K562 (cell line): Measurements from ENCODE around the gene SMAD1. TPM values are rescaled to one million over a fixed set of nuclear protein-coding genes. Genes with fewer than 3 reads are reported as not detected.

ENCODE experiments used
- ATAC-seq: fragments of 200-7000 bp; cut with Tn5 transposase; 3 replicates; pipeline ENCODE4 v1.9.1; 2020; ENCODE audit warnings: moderate library complexity
- BruUV-seq: library from RNA; stranded (reverse); fragments of 400-500 nt; replicated peaks from 2 replicates; lab custom pipeline; 2021; lab: Mats Ljungman, UMichigan
- CTCF ChIA-PET: fragments of 300-600 bp; formaldehyde crosslinking; extraction: SDS; loops from one replicate; lab custom pipeline; 2021; ENCODE audit warnings: low intra/inter-chr PET ratio; lab: Yijun Ruan, JAX
- POLR2A ChIA-PET: fragments of 300-600, 350-650 bp; sonication (Branson Sonifier 250); formaldehyde crosslinking; extraction: SDS; loops from one replicate; lab custom pipeline; 2021; ENCODE audit warnings: antibody characterized with exemption, inconsistent platforms; lab: Yijun Ruan, JAX
- DNase-seq, 4 experiments: peaks; one replicate each; pipeline versions ENCODE4 v3.0.0 to v3.0.0-alpha.2; 2011 to 2018; ENCODE audit warnings: low spot score in 3 of 4, mixed read lengths in 3 of 4; ENCODE audit errors: extremely low read depth in 1 of 4
- FAIRE-seq: peaks from 2 replicates; lab custom pipeline; 2011; peaks lifted over from hg19 to GRCh38; lab: Jason Lieb, UNC
- H2AFZ ChIP-seq: 2 replicates; pipeline ENCODE4 v1.6.0; 2011; ENCODE audit warnings: low read depth, low read length, control low read depth, inconsistent platforms
- H3K27ac ChIP-seq: fragments of 200-600 bp; 3 replicates; pipeline ENCODE4 v1.8.0; 2011; ENCODE audit warnings: low read depth, mild to moderate bottlenecking, control low read depth, inconsistent platforms, low read length, moderate library complexity, mixed read lengths; ENCODE audit errors: extremely low read depth
- H3K27me3 ChIP-seq, 2 experiments: fragments of 300-600 bp in 1 of 2; 2 replicates in 1 of 2; 3 replicates in 1 of 2; pipeline versions ENCODE4 v1.6.0 to v1.8.0; 2011; ENCODE audit warnings: inconsistent platforms in 2 of 2, low read length in 2 of 2, mild to moderate bottlenecking in 1 of 2, mixed read lengths in 1 of 2, moderate library complexity in 1 of 2; ENCODE audit not compliant: control insufficient read depth in 2 of 2, insufficient read depth in 2 of 2
- H3K36me3 ChIP-seq: fragments of 300-600 bp; 3 replicates; pipeline ENCODE4 v1.8.0; 2011; ENCODE audit warnings: mild to moderate bottlenecking, low read length, inconsistent platforms; ENCODE audit not compliant: control insufficient read depth, insufficient read depth
- H3K4me1 ChIP-seq, 2 experiments: fragments of 200-600 bp in 1 of 2; replicated peaks in 1 of 2; 2 replicates in 1 of 2; 3 replicates in 1 of 2; pipeline versions ENCODE4 v1.5.1 to v1.8.0; 2011; ENCODE audit warnings: inconsistent platforms in 2 of 2, low read length in 2 of 2, mild to moderate bottlenecking in 1 of 2, mixed read lengths in 1 of 2, moderate library complexity in 1 of 2; ENCODE audit not compliant: control insufficient read depth in 2 of 2, insufficient read depth in 2 of 2
- H3K4me2 ChIP-seq: 2 replicates; pipeline ENCODE4 v1.6.1; 2011; ENCODE audit warnings: low read length, control low read depth, inconsistent platforms, mixed read lengths; ENCODE audit not compliant: insufficient read depth
- H3K4me3 ChIP-seq: fragments of 200-600 bp; sonication (generic), shearing (Covaris generic); 2 replicates; pipeline ENCODE4 v1.5.1; 2016; ENCODE audit warnings: control low read depth, inconsistent platforms
- H3K79me2 ChIP-seq: fragments of 200-600 bp; 3 replicates; pipeline ENCODE4 v1.8.0; 2011; ENCODE audit warnings: low read length, inconsistent platforms; ENCODE audit not compliant: control insufficient read depth, insufficient read depth
- H3K9ac ChIP-seq, 2 experiments: 2 replicates each; pipeline versions ENCODE4 v1.6.0 to v1.6.1; 2011; ENCODE audit warnings: low read depth in 2 of 2, low read length in 2 of 2, control low read depth in 1 of 2, inconsistent platforms in 1 of 2, mild to moderate bottlenecking in 1 of 2, mixed read lengths in 1 of 2; ENCODE audit not compliant: insufficient read depth in 1 of 2
- H3K9me1 ChIP-seq: one replicate; pipeline ENCODE4 v1.6.0; 2011; ENCODE audit warnings: inconsistent platforms, mild to moderate bottlenecking, low read length, moderate library complexity; ENCODE audit not compliant: control insufficient read depth, insufficient read depth
- H3K9me3 ChIP-seq: replicated peaks from 2 replicates; pipeline ENCODE4 v1.5.1; 2011; ENCODE audit warnings: low read depth, low read length, inconsistent platforms; ENCODE audit not compliant: control insufficient read depth, insufficient read depth
- H4K20me1 ChIP-seq: replicated peaks from 2 replicates; pipeline ENCODE4 v1.6.1; 2011; ENCODE audit warnings: low read length, inconsistent platforms, mixed read lengths; ENCODE audit not compliant: control insufficient read depth, insufficient read depth
- ELF1 ChIP-seq: fragments of 200-800 bp; sonication (Bioruptor generic); IDR thresholded peaks from 2 replicates; pipeline ENCODE4 v1.6.1; 2016; ENCODE audit warnings: missing genetic modification characterization, missing compliant biosample characterization
- HNRNPUL1 ChIP-seq: fragments of 200-400 bp; formaldehyde crosslinking; IDR thresholded peaks from 2 replicates; pipeline ENCODE4 v1.6.1; 2017; ENCODE audit warnings: low read length
- JUNB ChIP-seq: fragments of 450-650 bp; formaldehyde crosslinking; conservative IDR thresholded peaks from 2 replicates; pipeline ENCODE4 v1.4.0; 2020; ENCODE audit warnings: mild to moderate bottlenecking
- MECOM ChIP-seq: fragments of 250-450 bp; sonication (Bioruptor Pico); IDR thresholded peaks from 2 replicates; pipeline ENCODE4 v1.8.0; 2022; ENCODE audit warnings: inconsistent platforms
- POLR2AphosphoS5 ChIP-seq: IDR thresholded peaks from 2 replicates; pipeline ENCODE4 v1.6.1; 2011; ENCODE audit warnings: mild to moderate bottlenecking, low read depth, low read length, moderate library complexity; ENCODE audit not compliant: control insufficient read depth, insufficient read depth
- PYGO2 ChIP-seq: fragments of 450-650 bp; IDR thresholded peaks from 2 replicates; pipeline ENCODE4 v1.6.1; 2016; ENCODE audit warnings: mild to moderate bottlenecking, missing genetic modification characterization, moderate library complexity, missing compliant biosample characterization
- RFX7 ChIP-seq: fragments of 250-450 bp; sonication (Bioruptor Pico); IDR thresholded peaks from 2 replicates; pipeline ENCODE4 v1.5.1; 2021; ENCODE audit warnings: mild to moderate bottlenecking
- SREBF1 ChIP-seq: fragments of 150-350 bp; IDR thresholded peaks from 2 replicates; pipeline ENCODE4 v1.6.1; 2014; ENCODE audit warnings: antibody characterized with exemption, low read depth, low read length, borderline replicate concordance
- SUPT5H ChIP-seq: fragments of 450-650 bp; IDR thresholded peaks from 2 replicates; pipeline ENCODE4 v1.6.1; 2016
- TBL1XR1 ChIP-seq, 2 experiments: IDR thresholded peaks; 2 replicates each; pipeline ENCODE4 v1.6.1; 2012; ENCODE audit warnings: improper control_type of control experiment in 2 of 2, low read length in 2 of 2, mild to moderate bottlenecking in 1 of 2
- ZFP1 ChIP-seq: fragments of 450-650 bp; formaldehyde crosslinking; IDR thresholded peaks from 2 replicates; pipeline ENCODE4 v1.4.0; 2020; ENCODE audit warnings: mild to moderate bottlenecking, mixed read lengths
- ZNF57 ChIP-seq: fragments of 450-650 bp; formaldehyde crosslinking; IDR thresholded peaks from 2 replicates; pipeline ENCODE4 v1.4.0; 2020; ENCODE audit warnings: mild to moderate bottlenecking, moderate library complexity
- WGBS: fragments of 100-300 bp; shearing (Covaris generic); methylation state at CpG from one replicate; pipeline ENCODE4 v1.1.6; 2016; ENCODE audit warnings: low coverage, mixed read lengths; ENCODE audit not compliant: insufficient coverage; ENCODE audit errors: missing lambda C conversion rate; 5-methylcytosine and 5-hydroxymethylcytosine counted together
- in situ Hi-C: fragments of 300-500 bp; cut with MboI; formaldehyde crosslinking; loops from 4 replicates; pipeline ENCODE4 v1.15.0; 2018; ENCODE audit warnings: inconsistent platforms, mixed read lengths
- intact Hi-C: fragments of 100-400 bp; cut with micrococcal nuclease; formaldehyde crosslinking; loops from 2 replicates; pipeline ENCODE4 v1.14.2; 2022
- polyA plus RNA-seq, 8 experiments: library from polyadenylated mRNA; depleted of rRNA in 4 of 8; stranded (reverse) in 5 of 8; unstranded in 3 of 8; fragments of >200 nt; fragmentation: Nextera tagmentation in 2 of 8; fragmentation: Illumina TruSeq in 1 of 8; extraction: Ambion mirVana in 2 of 8; extraction: Trizol in 1 of 8; gene quantifications; 2 replicates each; pipeline versions ENCODE4 v1.2.1 to v1.2.3, GENCODE V29; 2011 to 2014; ENCODE audit warnings: inconsistent platforms in 1 of 8, missing spikeins in 1 of 8
- total RNA-seq, 7 experiments: library from RNA; depleted of rRNA in 6 of 7; stranded (reverse); fragments of >200 nt in 6 of 7; fragmentation: Illumina TruSeq in 2 of 7; extraction: Trizol in 2 of 7; gene quantifications; 2 replicates each; pipeline versions ENCODE4 v1.2.1 to v1.2.3, GENCODE V29; 2011 to 2021; ENCODE audit warnings: low replicate concordance in 1 of 7
- TF ChIP-seq, protein P1 (sequence below): sonication (generic); formaldehyde crosslinking; IDR thresholded peaks from 2 replicates; pipeline ENCODE4 v1.8.0; 2023; ENCODE audit warnings: missing genetic modification reagents, mild to moderate bottlenecking, borderline replicate concordance

Gene SMAD1
- total and polyA plus RNA-seq, 9 of the 15 experiments (the other 6 are each of a cell fraction or from before 2014, with no cell fraction given), result 0.05 to 0.54 (median 0.21) TPM; not detected in 3

DNA sequence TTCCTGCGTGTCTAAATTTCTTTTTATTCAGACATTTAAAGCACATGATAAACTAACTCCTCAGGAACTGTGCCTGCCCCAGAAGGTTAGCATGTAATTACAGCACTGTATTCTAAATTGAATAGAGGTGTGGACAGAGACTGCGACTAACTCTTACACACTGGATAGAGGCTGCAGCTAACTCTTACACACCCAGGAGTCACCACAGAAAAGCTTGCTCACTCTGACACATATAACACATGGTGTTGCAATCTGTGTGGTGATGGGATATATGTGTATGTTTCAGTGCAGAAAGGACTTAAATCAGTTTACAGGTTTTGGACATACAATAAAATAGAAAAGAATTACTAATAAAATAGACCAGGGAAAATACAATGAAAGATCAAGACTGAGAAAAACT is 41.5 kb downstream of the SMAD1 start (continued):
- TF ChIP-seq, protein P1, sequence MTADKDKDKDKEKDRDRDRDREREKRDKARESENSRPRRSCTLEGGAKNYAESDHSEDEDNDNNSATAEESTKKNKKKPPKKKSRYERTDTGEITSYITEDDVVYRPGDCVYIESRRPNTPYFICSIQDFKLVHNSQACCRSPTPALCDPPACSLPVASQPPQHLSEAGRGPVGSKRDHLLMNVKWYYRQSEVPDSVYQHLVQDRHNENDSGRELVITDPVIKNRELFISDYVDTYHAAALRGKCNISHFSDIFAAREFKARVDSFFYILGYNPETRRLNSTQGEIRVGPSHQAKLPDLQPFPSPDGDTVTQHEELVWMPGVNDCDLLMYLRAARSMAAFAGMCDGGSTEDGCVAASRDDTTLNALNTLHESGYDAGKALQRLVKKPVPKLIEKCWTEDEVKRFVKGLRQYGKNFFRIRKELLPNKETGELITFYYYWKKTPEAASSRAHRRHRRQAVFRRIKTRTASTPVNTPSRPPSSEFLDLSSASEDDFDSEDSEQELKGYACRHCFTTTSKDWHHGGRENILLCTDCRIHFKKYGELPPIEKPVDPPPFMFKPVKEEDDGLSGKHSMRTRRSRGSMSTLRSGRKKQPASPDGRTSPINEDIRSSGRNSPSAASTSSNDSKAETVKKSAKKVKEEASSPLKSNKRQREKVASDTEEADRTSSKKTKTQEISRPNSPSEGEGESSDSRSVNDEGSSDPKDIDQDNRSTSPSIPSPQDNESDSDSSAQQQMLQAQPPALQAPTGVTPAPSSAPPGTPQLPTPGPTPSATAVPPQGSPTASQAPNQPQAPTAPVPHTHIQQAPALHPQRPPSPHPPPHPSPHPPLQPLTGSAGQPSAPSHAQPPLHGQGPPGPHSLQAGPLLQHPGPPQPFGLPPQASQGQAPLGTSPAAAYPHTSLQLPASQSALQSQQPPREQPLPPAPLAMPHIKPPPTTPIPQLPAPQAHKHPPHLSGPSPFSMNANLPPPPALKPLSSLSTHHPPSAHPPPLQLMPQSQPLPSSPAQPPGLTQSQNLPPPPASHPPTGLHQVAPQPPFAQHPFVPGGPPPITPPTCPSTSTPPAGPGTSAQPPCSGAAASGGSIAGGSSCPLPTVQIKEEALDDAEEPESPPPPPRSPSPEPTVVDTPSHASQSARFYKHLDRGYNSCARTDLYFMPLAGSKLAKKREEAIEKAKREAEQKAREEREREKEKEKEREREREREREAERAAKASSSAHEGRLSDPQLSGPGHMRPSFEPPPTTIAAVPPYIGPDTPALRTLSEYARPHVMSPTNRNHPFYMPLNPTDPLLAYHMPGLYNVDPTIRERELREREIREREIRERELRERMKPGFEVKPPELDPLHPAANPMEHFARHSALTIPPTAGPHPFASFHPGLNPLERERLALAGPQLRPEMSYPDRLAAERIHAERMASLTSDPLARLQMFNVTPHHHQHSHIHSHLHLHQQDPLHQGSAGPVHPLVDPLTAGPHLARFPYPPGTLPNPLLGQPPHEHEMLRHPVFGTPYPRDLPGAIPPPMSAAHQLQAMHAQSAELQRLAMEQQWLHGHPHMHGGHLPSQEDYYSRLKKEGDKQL, result no peak
- TF ChIP-seq ZFP1 (no peak), POLR2AphosphoS5 (no peak)

DNA sequence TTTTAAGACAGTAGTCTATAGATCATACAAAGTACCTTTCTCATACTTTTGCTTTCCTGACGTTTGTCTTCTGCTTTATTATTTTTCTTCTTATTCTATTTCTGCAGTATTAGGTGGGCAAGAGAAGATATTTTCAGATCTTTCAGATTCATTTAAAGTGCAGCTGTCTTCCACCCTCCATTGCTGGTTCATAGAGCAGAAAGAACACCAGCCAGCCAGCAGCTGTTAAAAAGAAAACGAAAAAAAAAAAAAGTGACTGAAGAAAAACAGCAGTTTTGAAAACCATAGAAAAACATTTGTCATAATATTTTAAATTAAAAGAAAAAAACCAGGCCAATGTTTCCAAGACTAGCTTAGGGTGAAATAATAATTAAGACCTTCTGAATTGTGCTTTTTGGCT is 42.9 kb downstream of the SMAD1 start:
- intact Hi-C loops (no loop called here), in situ Hi-C loops (no loop called here)
- Histone ChIP-seq H3K27ac (no peak overlapping the region), H3K4me1 (no peaks in the 10 kb centered on the region)
- no TSS peak for BruUV-seq
- no peak for TF ChIP-seq PYGO2 (tag)
- TF ChIP-seq ELF1 (tag), result no peak
- TF ChIP-seq RFX7 (CRISPR knock-in tag), result no peak
- TF ChIP-seq SUPT5H, result no peak
- TF ChIP-seq SREBF1, result no peak
- no peak for TF ChIP-seq TBL1XR1 (IDR thresholded peaks at IDR 0.05; ENCODE audit: low read length in 2 of 2)
- TF ChIP-seq HNRNPUL1, result no peak
- no peak for TF ChIP-seq JUNB (CRISPR knock-in tag)
- no peak for TF ChIP-seq MECOM (CRISPR knock-in tag)
- no peak for TF ChIP-seq ZNF57 (CRISPR knock-in tag)
- TF ChIP-seq, all 486 proteins: peak for 0
- Histone ChIP-seq H3K9ac (no peak overlapping the region), H2AFZ (no peak overlapping the region), H3K79me2 (no peaks in the 10 kb centered on the region), H3K9me1 (no peaks in the 10 kb centered on the region), H3K36me3 (no peaks in the 10 kb centered on the region), H3K4me3 (no peak overlapping the region), H3K27me3 (no peaks in the 10 kb centered on the region), H3K4me2 (no peak overlapping the region), H3K9me3 (no peaks in the 10 kb centered on the region), H4K20me1 (no peaks in the 10 kb centered on the region)
- no peak for DNase-seq
- no peak for FAIRE-seq
- WGBS, result 0% methylated on average over 2 of the region's 2 CpGs
- no peak for ATAC-seq
- ChIA-PET POLR2A (no interaction called here), CTCF (no interaction called here)
